ENCODE results near the gene CABS1. TPM values are rescaled to one million over a fixed set of nuclear protein-coding genes. Genes with fewer than 3 reads are reported as not detected.

Gene CABS1
- total RNA-seq, 1 donor from 2014 or later, result not detected

DNA sequence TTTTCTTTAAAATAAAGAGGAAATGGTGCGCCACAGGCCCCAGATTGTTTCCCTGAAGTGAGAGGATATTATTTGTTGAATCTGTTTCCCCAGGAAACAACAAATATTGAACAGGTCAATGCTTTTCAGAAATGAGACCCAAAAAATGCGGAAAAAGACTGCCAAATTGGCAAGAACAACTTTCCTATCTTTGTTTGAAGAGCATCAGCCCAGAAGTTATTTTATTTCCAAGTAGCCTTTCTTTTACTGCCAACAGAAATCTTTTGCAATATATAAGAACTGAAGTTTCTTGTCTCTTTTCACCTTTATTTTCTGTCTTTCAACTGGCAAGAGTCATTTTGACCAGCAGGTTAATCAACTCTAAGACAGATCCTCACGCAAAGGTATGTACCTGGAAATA is 25.7 kb downstream of the CABS1 start, which contains the start of gene SMR3A:
Gene SMR3A, plus strand, starts transcription at position 301 of the 400 bp plus-strand sequence. CDS start 1,356 bp downstream, outside the sequence.
- TF ChIP-seq, protein P1, sequence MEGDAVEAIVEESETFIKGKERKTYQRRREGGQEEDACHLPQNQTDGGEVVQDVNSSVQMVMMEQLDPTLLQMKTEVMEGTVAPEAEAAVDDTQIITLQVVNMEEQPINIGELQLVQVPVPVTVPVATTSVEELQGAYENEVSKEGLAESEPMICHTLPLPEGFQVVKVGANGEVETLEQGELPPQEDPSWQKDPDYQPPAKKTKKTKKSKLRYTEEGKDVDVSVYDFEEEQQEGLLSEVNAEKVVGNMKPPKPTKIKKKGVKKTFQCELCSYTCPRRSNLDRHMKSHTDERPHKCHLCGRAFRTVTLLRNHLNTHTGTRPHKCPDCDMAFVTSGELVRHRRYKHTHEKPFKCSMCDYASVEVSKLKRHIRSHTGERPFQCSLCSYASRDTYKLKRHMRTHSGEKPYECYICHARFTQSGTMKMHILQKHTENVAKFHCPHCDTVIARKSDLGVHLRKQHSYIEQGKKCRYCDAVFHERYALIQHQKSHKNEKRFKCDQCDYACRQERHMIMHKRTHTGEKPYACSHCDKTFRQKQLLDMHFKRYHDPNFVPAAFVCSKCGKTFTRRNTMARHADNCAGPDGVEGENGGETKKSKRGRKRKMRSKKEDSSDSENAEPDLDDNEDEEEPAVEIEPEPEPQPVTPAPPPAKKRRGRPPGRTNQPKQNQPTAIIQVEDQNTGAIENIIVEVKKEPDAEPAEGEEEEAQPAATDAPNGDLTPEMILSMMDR (conservative IDR thresholded peaks at IDR 0.05), result no peak
- Mint-ChIP-seq H3K4me3 (no peak within 1 kb of the TSS), H3K4me1 (no peaks in the 10 kb centered on the region), H3K27me3 (ENCODE audit: low read depth) (no peaks in the 10 kb centered on the region), H3K27ac (ENCODE audit: unreplicated experiment) (no peak within 1 kb of the TSS), H3K9me3 (no peaks in the 10 kb centered on the region), H3K36me3 (ENCODE audit: low read depth) (no peaks in the 10 kb centered on the region)
- no peak for DNase-seq (ENCODE audit: low read depth, low spot score)

DNA sequence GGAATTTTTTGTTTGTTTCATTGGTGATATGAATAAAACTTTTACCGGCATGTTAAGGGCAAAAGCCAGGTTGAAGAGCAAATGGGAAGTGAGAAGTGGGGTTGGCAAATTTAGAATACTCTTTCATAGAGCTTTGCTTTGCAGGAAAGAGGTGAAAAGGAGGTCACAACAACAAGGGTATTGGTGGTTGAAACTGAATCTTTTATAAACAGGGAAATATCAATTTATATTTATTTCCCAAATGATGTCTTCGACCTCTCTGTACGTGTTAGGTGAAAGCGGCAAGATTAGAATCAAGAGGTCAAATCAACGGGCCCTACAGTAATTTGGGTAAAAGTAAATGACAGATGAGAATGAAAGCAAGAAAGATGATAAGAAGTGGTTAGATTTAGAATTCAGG is 29.2 kb downstream of the CABS1 start:
- DNase-seq (ENCODE audit: low read depth, low spot score), result no peak
- Mint-ChIP-seq H3K4me3 (no peak overlapping the region), H3K36me3 (ENCODE audit: low read depth) (no peaks in the 10 kb centered on the region), H3K27ac (ENCODE audit: unreplicated experiment) (no peak overlapping the region), H3K9me3 (no peaks in the 10 kb centered on the region), H3K4me1 (no peaks in the 10 kb centered on the region), H3K27me3 (ENCODE audit: low read depth) (no peaks in the 10 kb centered on the region)
- TF ChIP-seq, protein P1 (conservative IDR thresholded peaks at IDR 0.05), result no peak

DNA sequence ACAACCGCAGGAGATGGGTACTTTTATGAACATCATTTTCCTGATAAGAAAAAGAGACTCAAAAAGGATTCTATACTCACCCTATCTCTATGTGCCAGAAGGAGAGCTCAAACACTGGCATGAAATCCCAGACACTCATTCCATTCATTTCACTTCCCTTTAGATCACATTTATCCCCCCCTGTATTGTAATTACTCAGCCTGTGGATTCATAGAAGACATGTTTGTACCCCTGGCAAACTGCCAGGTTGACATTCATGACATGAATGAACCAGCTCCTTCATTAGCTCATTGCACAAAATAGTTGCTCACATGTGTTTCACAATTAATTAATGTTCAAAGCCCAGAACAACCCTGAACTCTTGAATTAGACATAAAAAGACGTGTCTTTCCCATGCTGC is 30.7 kb downstream of the CABS1 start:
- H3K36me3 Mint-ChIP-seq (ENCODE audit: low read depth), result no peaks in the 10 kb centered on the region
- no peak for DNase-seq (ENCODE audit: low read depth, low spot score)

DNA sequence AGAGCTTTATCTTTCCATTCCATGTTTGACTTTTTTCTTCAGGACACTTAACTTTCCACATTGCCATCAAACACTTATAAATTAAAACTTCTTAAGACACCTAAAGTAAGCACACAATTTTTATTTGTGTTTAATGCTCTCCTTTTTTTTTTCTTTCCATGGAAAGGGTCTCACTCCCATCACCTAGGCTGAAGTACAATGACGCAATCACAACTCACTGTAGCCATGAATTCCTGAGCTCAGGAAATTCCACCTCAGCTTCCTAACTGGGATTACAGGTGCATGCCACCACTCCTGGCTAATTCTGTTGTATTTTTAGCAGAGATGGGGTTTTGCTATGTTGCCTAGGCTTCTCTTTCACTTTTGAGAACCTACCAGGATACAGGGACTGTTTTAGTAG is 33.0 kb downstream of the CABS1 start:
- H3K27ac Mint-ChIP-seq (ENCODE audit: unreplicated experiment), result no peak overlapping the region
- no peaks in the 10 kb centered on the region for H3K4me1 Mint-ChIP-seq
- no peaks in the 10 kb centered on the region for H3K27me3 Mint-ChIP-seq (ENCODE audit: low read depth)
- DNase-seq (ENCODE audit: low read depth, low spot score), result no peak
- H3K4me3 Mint-ChIP-seq, result no peak overlapping the region
- TF ChIP-seq, protein P1 (conservative IDR thresholded peaks at IDR 0.05), result no peak
- no peaks in the 10 kb centered on the region for H3K9me3 Mint-ChIP-seq
- no peaks in the 10 kb centered on the region for H3K36me3 Mint-ChIP-seq (ENCODE audit: low read depth)

More for the DNA sequence above, 30.7 kb downstream of the CABS1 start:
- Mint-ChIP-seq H3K27ac (ENCODE audit: unreplicated experiment) (no peak overlapping the region), H3K4me1 (no peaks in the 10 kb centered on the region), H3K27me3 (ENCODE audit: low read depth) (no peaks in the 10 kb centered on the region), H3K4me3 (no peak overlapping the region), H3K9me3 (no peaks in the 10 kb centered on the region)
- TF ChIP-seq, protein P1 (conservative IDR thresholded peaks at IDR 0.05), result no peak

DNA sequence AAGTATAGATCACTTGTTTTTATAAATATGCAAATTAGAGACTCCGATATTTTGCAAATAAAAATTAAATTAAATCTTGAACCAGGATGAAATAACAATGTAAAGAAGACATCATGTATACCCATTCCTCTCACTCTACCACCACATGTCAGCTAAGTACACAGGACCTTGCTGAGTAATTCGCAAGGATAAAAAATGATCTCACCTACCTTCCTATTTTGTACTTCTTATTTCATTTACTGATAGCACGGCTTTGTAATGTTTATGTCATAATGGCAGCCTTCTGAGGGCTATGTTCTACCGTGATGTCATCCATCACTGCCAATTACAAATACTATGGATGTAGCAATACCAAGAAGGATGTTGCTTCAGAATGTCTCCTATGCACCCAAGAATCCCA is 37.2 kb downstream of the CABS1 start:
- Mint-ChIP-seq H3K4me3 (no peak overlapping the region), H3K36me3 (ENCODE audit: low read depth) (no peaks in the 10 kb centered on the region), H3K4me1 (no peaks in the 10 kb centered on the region), H3K27ac (ENCODE audit: unreplicated experiment) (no peak overlapping the region), H3K27me3 (ENCODE audit: low read depth) (no peaks in the 10 kb centered on the region), H3K9me3 (no peaks in the 10 kb centered on the region)
- no peak for DNase-seq (ENCODE audit: low read depth, low spot score)
- TF ChIP-seq, protein P1 (conservative IDR thresholded peaks at IDR 0.05), result no peak

DNA sequence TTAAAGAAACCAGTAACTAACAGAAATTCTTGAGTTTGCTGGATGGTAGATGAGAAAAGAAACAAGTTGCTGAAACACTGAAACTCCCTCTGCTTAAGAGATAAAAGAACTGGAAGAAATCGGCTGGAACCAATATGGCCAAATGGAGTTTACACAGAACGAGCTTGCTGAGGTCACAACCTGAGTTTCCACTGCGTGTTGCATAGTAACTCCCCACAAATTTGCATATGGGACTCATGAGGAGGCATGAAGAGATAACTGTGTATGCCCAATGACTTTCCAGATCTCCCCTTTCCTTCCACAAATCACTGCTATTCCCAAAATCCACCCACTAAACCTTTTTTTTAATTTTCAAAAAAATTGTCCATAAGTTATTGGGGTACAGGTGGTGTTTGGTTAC is 38.0 kb downstream of the CABS1 start:
- DNase-seq (ENCODE audit: low read depth, low spot score), result no peak
- Mint-ChIP-seq H3K27ac (ENCODE audit: unreplicated experiment) (no peak overlapping the region), H3K4me3 (no peak overlapping the region), H3K4me1 (no peaks in the 10 kb centered on the region), H3K9me3 (no peaks in the 10 kb centered on the region), H3K36me3 (ENCODE audit: low read depth) (no peaks in the 10 kb centered on the region), H3K27me3 (ENCODE audit: low read depth) (no peaks in the 10 kb centered on the region)
- TF ChIP-seq, protein P1 (conservative IDR thresholded peaks at IDR 0.05), result no peak

All from neural crest cell (in vitro differentiated cells).